Epithelial cell of proximal tubule (primary cell): Measurements from ENCODE around the gene NODAL. TPM values are rescaled to one million over a fixed set of nuclear protein-coding genes. Genes with fewer than 3 reads are reported as not detected.

Source experiments
- DNase-seq: peaks from one replicate; pipeline ENCODE4 v3.0.0-alpha.2; 2011; ENCODE audit warnings: low read depth
- H3K4me3 ChIP-seq: 2 replicates; pipeline ENCODE4 v1.5.1; 2011; ENCODE audit warnings: low read depth, mild to moderate bottlenecking, low read length
- CTCF ChIP-seq: conservative IDR thresholded peaks from 2 replicates; pipeline ENCODE4 v1.5.1; 2012; ENCODE audit warnings: low read depth, mild to moderate bottlenecking, low read length
- total RNA-seq: library from RNA; depleted of rRNA; stranded (reverse); fragments of >200 nt; gene quantifications from 2 replicates; pipeline ENCODE4 v1.2.3, GENCODE V29; 2015

NODAL gene
- total RNA-seq, 1 donor from 2014 or later, result not detected

GRCh38 chr10:70461397-70462348 is 20.2 kb upstream of the NODAL start:
- DNase-seq, result no peak
- peak; percentile 94 for TF ChIP-seq CTCF

GRCh38 chr10:70459774-70460490 is 18.5 kb upstream of the NODAL start:
- TF ChIP-seq CTCF, result no peak
- H3K4me3 ChIP-seq, result no peak overlapping the region
- DNase-seq, result no peak

More at GRCh38 chr10:70461397-70462348, 20.2 kb upstream of the NODAL start:
- H3K4me3 ChIP-seq, result no peak overlapping the region

GRCh38 chr10:70459061-70459773 is 17.7 kb upstream of the NODAL start:
- TF ChIP-seq CTCF, result no peak
- H3K4me3 ChIP-seq, result no peak overlapping the region
- DNase-seq, result no peak

GRCh38 chr10:70458329-70459060 is 17.0 kb upstream of the NODAL start:
- no peak for TF ChIP-seq CTCF
- DNase-seq, result no peak
- peak overlapping the region; percentile 23 for H3K4me3 ChIP-seq

GRCh38 chr10:70457759-70458305 is 16.4 kb upstream of the NODAL start:
- peak overlapping the region; percentile 23 for H3K4me3 ChIP-seq
- TF ChIP-seq CTCF, result no peak
- DNase-seq, result no peak

- no peak for TF ChIP-seq CTCF
- H3K4me3 ChIP-seq, result no peak overlapping the region
- no peak for DNase-seq
These were observed 14.7 kb upstream of the NODAL start for GRCh38 chr10:70456164-70456563.
